Heart right ventricle (tissue), 16 donors: ENCODE results near the gene CASKIN1. TPM values are rescaled to one million over a fixed set of nuclear protein-coding genes. Genes with fewer than 3 reads are reported as not detected.

Experiments
- ATAC-seq, 8 donors: fragments of 200-7000 bp; cut with Tn5 transposase; one replicate each; pipeline ENCODE4 v1.9.1; 2020; ENCODE audit warnings: mild to moderate bottlenecking in 8 of 8, moderate library complexity in 8 of 8, moderate number of reproducible peaks in 1 of 8
- DNase-seq, 2 donors: peaks; one replicate each; pipeline ENCODE4 v3.0.0-alpha.2; 2020
- H3K27ac ChIP-seq, 10 donors: fragments of 200-600 bp; sonication (generic) in 2 of 10; one replicate each; pipeline versions ENCODE4 v1.5.0 to v1.8.0; 2020 to 2022; ENCODE audit warnings: mild to moderate bottlenecking in 3 of 10
- H3K27me3 ChIP-seq, 7 donors: fragments of 200-600 bp; one replicate each; pipeline ENCODE4 v1.8.0; 2021 to 2022; ENCODE audit warnings: mild to moderate bottlenecking in 2 of 7
- H3K36me3 ChIP-seq, 9 donors: fragments of 200-600 bp; sonication (generic) in 1 of 9; one replicate each; pipeline versions ENCODE4 v1.5.0 to v1.8.0; 2020 to 2022; ENCODE audit warnings: mild to moderate bottlenecking in 2 of 9
- H3K4me1 ChIP-seq, 9 donors: fragments of 200-600 bp; sonication (generic) in 1 of 9; one replicate each; pipeline versions ENCODE4 v1.5.0 to v1.8.0; 2020 to 2022; ENCODE audit warnings: mild to moderate bottlenecking in 4 of 9
- H3K4me3 ChIP-seq, 10 donors: fragments of 200-600 bp; sonication (generic) in 2 of 10; one replicate each; pipeline versions ENCODE4 v1.5.0 to v1.8.0; 2020 to 2022; ENCODE audit warnings: mild to moderate bottlenecking in 7 of 10, moderate library complexity in 2 of 10
- H3K9me3 ChIP-seq, 11 donors: fragments of 200-600 bp in 10 of 11; sonication (generic) in 2 of 11; one replicate each; pipeline versions ENCODE4 v1.5.0 to v1.8.0; 2013 to 2022; ENCODE audit warnings: mild to moderate bottlenecking in 2 of 11, control low read depth in 1 of 11, moderate library complexity in 1 of 11
- CTCF ChIP-seq, 9 donors: fragments of 200-600 bp; sonication (generic) in 2 of 9; IDR thresholded peaks; one replicate each; pipeline versions ENCODE4 v1.5.0 to v1.8.0; 2021 to 2022; ENCODE audit warnings: antibody characterized with exemption in 9 of 9, mild to moderate bottlenecking in 5 of 9, moderate library complexity in 1 of 9
- WGBS, 2 donors: extraction: QIAGEN DNeasy Blood & Tissue Kit; methylation state at CpG; one replicate each; pipeline ENCODE4 v1.1.7; 2013; ENCODE audit warnings: inconsistent platforms in 1 of 2; 5-methylcytosine and 5-hydroxymethylcytosine counted together
- intact Hi-C, 10 donors: fragments of 100-400 bp; cut with DNase I; formaldehyde crosslinking; loops; one replicate each; pipeline versions ENCODE4 v1.11.1 to v1.14.2; 2022
- polyA plus RNA-seq, 2 donors: library from polyadenylated mRNA; stranded (reverse); fragments of 200-250 nt; gene quantifications; one replicate each; pipeline ENCODE4 v1.2.3, GENCODE V29; 2013
- total RNA-seq, 10 donors: library from RNA; stranded (reverse); fragmentation: NEBNext Ultra II Directional in 3 of 10; extraction: Animal tissue kit (Norgen Biotek cat#: 25700) in 3 of 10; gene quantifications; one replicate each; pipeline versions ENCODE4 v1.2.1 to v1.2.4, GENCODE V29; 2021 to 2023
- donor health status: Arrhythmogenic right ventricular cardiomyopathy.
- donor health status: ischemic (EF 13 %, LVEDD 7.1; RV severe dilation, severe dysfunction).
- donor health status: healthy with polysubstance abuse.
- donor health status: DM: no; HTN: yes; CAD: no.
- donor health status: DM: no; HTN: no; CAD: no.
- donor health status: ischemic (EF 25% LVEDD 6.9; RV normal size, moderate dysfunction).
- donor health status: ischemic (EF 25% LVEDD 5.7; RV mildly dilated, moderate dysfunction).
- donor health status: healthy.
- donor health status: DM: yes; HTN: yes; CAD: no.
- donor health status: Ischemic cardiomyopathy.
- donor health status: ischemic (EF 35%, LVEDD 5.7; RV mildly dilated, moderate dysfunction).
- donor health status: nonischemic (EF 11% LVEDD 7.7; RV severe dilation, severe dysfunction).
- donor health status: DM: yes; HTN: yes; CAD: no.
- donor health status: PGD.
- donor health status: ischemic (EF 29% LVEDD 5.4; RV normal size, mild dysfunction).
- donor health status: nonischemic (EF 23%, LVEDD 6.1; RV moderate dilation, normal function).

CASKIN1 gene
- total and polyA plus RNA-seq, 12 donors: 0.24 to 6.0 (median 1.1) TPM

- Histone ChIP-seq H3K4me1 (peaks cover 29 to 66% (median 60%) of the 10 kb centered on the region in 9 donors), H3K36me3 (peaks cover 0 to 22% (median 2%) of the 10 kb centered on the region in 9 donors), H3K27me3 (peaks cover 0 to 14% (median 0%) of the 10 kb centered on the region in 7 donors), H3K27ac (peak overlapping the region in 3 of 10 donors; percentile 16 to 84 (median 47)), H3K9me3 (no peaks in the 10 kb centered on the region), H3K4me3 (peak overlapping the region; percentile 29 to 64 (median 53))
- WGBS, 2 donors: 4 to 5% methylated on average over 51 to 61 of the region's 62 CpGs
- intact Hi-C loops: loop anchor here in 2 of 10 donors (10.0 kb wide), 2 partner anchors 64 to 144 kb away; partner anchors contain the start of gene ZNF598 (in 1 of the 2)
- TF ChIP-seq CTCF (IDR thresholded peaks at IDR 0.05): no peak
- DNase-seq: no peak
- no peak for ATAC-seq
These were observed 47.4 kb downstream of the CASKIN1 start for GRCh38 chr16:2148714-2149629.

GRCh38 chr16:2147981-2148671, 48.3 kb downstream of the CASKIN1 start, which contains the start of gene RAB26:
RAB26 (plus strand) TSS chr16:2148625; CDS start chr16:2148784, 159 bp downstream.
- intact Hi-C loops: loop anchor here in 2 of 10 donors (10.0 kb wide), 2 partner anchors 63 to 143 kb away; partner anchors contain the start of gene ZNF598 (in 1 of the 2)
- H3K9me3 ChIP-seq: no peaks in the 10 kb centered on the region
- peak; percentile 84 for DNase-seq
- peaks cover 0 to 14% (median 0%) of the 10 kb centered on the region in 7 donors for H3K27me3 ChIP-seq
- peak within 1 kb of the TSS; percentile 29 to 64 (median 53) for H3K4me3 ChIP-seq
- H3K27ac ChIP-seq: peak within 1 kb of the TSS; percentile 13 to 91 (median 82)
- H3K4me1 ChIP-seq: peaks cover 20 to 58% (median 52%) of the 10 kb centered on the region in 9 donors
- ATAC-seq: peak; percentile 82 to 93 (median 90)
- 9 to 10% methylated on average over 37 to 45 of the region's 55 CpGs for WGBS, 2 donors
- H3K36me3 ChIP-seq: peaks cover 0 to 18% (median 2%) of the 10 kb centered on the region in 9 donors
- no peak for TF ChIP-seq CTCF (IDR thresholded peaks at IDR 0.05)

GRCh38 chr16:2147378-2147777, 49.0 kb downstream of the CASKIN1 start:
- ATAC-seq (peak in 3 of 8 donors; percentile 0 to 11 (median 6)), DNase-seq (no peak)
- peaks cover 0 to 14% (median 0%) of the 10 kb centered on the region in 7 donors for H3K27me3 ChIP-seq
- no peak for TF ChIP-seq CTCF (IDR thresholded peaks at IDR 0.05)
- peak overlapping the region in 9 of 10 donors; percentile 13 to 91 (median 84) for H3K27ac ChIP-seq
- H3K36me3 ChIP-seq: peaks cover 0 to 12% (median 2%) of the 10 kb centered on the region in 9 donors
- H3K4me1 ChIP-seq: peaks cover 13 to 50% (median 44%) of the 10 kb centered on the region in 9 donors
- WGBS, 2 donors: 57 to 60% methylated on average over 6 of the region's 6 CpGs
- H3K9me3 ChIP-seq: no peaks in the 10 kb centered on the region
- intact Hi-C loops: loop anchor here in 2 of 10 donors (10.0 kb wide), 2 partner anchors 63 to 143 kb away; partner anchors contain the start of gene ZNF598 (in 1 of the 2)
- peak overlapping the region in 3 of 10 donors; percentile 49 to 64 (median 57) for H3K4me3 ChIP-seq
